ENCODE results near the gene PTPRN2.
"Not testable (repeated sequence)": the region's sequence is repeated elsewhere in the genome, so short reads cannot be mapped to it uniquely, and the experiment has no call there.

PTPRN2 gene

DNA sequence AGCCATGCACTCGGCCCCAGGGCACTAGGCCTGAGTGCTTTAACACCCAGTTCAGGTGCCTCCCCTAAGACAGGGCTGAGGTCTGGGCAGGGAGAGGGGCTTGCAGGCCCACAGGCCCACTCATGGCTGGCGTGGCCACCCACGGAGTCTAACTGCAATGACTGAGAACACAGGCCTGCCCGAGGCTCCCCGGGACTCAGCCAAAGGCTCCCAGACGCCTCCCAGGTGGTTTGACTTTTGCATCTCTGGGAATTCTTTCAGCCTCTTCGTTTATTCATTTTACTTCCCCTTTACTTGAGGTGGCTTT is 37.3 kb downstream of the PTPRN2 start:
- no peak for DNase-seq

DNA sequence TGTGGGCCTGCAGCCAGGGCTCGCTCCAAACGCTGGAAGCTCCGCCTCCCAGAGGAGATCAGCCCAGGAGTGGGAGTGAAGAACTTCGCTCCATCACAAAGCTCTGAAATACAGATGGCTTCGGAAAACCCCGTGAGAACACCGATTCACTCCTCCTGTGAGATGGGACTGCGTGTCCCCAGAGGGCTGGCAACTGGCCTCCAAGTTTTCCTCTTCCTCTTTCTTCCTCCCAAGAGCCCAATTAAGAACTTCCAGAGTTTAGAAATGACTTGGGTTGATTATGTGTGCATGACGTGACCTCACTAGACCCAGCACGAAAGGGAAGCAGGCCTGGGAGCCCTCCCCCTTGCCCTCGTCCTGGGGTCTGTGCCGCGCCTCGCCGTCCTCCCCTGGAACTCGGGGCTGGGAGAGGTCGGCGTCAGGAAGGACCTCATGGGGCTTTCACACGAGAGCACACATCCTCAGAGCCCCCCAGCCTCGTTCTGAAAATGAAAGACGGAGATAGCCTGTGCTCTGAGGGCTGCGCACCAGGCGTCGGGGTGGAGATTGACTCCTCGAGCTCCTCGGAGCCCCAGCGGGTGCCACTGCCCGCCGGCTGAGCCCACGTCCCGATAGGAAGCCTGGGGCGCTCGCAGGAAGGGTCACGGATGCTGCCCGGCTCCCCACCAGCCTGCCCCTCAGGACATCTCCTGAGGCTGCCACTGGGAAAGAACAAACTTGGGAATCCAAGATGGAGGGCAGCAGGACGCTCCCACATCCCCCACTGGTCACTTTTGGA is 37.8 kb downstream of the PTPRN2 start:
- DNase-seq = no peak

DNA sequence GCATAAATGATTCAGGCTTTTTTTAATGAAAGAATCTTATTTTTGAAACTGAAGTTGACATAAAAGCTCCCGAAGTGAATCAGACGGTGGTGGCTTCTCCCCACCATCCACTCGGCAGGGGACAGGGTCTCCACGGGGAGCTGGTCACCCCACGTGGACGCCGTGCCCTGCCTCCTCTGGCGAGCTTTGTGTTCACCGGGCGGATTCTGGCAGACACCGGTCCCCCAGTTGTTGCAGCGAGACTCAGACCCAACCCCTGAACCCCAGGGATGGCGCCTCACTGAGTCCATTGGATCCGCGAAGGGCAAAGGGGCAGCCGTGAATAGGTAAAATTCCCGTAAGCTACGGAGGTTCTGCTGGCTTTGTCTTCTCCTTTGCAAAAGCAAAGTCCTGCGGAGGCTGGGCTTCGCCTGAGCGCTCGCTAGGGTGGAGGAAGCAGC is 38.4 kb downstream of the PTPRN2 start:
- DNase-seq = no peak

DNA sequence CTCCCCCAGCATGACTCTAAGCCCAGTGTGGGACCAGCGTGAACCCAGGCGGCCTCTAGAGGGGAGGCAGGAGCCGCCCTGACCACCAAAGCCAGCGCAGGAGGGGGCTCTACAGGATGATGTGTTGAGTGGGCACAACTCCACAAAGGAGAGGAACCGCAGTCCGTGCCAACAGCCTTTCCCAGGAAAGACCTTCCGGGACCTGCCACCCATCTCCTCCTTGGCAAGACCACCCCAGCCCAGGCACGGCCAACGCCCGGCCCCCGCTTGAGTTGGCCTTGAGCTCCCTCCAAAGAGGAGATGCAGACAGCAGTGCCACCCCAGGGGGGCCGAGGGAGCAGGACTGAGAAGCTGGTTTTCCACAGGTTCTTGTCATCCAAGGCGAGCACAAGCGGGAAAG is 38.9 kb downstream of the PTPRN2 start:
- DNase-seq = no peak

DNA sequence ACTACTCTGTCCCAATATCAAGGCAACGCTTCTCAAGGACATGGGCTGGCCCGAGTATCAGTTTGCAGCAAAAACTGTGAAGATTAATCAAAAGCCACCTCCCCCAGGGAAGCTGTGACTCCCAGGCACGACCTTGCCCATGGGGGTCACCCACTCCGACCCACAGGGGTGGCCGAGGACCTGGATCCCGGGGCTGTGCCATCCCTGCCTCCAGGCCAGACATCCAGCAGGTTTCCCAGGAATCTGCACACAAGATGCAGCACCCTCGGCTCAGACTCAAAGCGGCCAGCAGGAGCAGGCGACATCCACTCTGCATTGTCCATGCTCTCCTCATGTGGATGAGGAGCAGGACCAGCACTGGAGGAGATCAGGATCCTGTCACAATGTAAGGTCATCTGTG is 39.8 kb downstream of the PTPRN2 start:
- DNase-seq = no peak

DNA sequence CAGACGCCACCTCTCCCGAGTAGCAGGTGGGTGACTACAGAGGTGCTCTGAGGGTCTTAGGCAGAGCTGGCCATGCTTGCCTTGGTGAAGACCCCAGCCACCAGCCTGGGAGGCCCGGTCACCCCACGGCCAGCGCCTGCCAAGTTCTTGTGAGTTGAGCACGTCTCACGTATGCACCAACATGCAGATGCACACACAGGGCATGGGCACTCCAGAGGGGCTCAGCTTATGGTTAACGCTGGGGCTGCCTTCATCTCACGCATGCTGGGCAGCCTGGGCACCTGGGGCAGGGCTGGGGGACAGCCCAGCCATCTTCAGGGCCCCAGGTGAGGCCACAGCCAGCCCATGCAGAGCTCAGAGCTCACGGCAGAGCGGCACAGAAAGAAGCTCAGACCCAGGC is 41.0 kb downstream of the PTPRN2 start:
- DNase-seq = no peak

DNA sequence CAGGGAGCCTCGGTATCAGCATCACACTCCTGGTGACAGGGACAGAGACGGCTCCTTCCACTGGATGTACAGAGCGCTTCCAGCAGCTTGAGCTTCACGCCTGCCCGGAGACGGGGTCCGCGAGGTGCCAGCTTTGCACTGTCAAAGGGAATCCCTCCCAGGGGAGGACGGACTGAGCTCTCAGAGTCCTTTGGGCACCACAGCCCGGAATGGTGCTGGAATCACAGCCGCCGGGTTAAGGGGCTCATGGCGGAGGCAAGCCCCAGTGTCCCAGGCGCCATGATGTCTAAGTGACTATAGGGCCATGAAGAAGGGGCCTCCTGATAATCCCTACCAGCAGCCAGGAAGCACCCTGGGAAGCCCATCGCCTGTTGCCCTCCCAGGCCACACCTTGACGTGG is 41.4 kb downstream of the PTPRN2 start:
- no peak for DNase-seq

DNA sequence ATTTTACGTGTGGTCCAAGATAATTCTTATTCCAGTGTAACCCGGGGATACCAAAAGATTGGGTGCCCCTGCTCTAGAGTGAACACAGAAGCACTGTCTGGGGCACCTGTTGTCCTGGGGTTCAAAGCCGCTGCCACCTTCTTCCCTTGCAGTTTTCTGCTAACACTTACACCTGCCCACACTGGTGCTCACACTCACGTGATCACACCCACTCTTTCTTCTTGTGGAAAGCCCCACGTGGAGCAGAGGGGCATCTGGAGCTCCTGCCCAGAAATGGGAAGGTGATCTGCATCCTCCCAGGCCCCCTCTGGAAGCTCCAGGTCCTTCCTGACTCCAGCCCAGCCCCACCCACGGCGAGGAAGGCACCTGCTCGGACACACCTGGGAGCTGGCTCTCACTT is 42.9 kb downstream of the PTPRN2 start:
- no peak for DNase-seq

DNA sequence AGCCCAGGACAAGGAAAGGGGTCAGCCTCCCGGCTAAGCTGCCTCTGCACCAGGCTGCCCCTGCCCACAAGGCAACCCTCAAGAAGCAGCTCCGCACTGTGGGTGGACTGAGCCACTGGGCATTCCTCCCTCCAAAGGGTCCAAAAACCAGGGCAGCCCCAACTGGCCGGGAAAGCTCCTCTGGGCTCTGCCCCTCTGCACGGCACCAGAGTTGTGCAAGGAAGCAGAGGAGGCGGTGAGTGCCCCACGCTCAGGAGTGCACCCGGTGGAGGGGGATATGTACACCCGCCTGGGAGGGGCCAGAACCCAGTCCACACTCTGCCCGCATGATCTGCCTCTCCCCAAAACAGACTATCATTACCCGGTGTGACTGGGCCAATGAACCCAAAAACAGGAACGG is 43.8 kb downstream of the PTPRN2 start:
- no peak for DNase-seq

DNA sequence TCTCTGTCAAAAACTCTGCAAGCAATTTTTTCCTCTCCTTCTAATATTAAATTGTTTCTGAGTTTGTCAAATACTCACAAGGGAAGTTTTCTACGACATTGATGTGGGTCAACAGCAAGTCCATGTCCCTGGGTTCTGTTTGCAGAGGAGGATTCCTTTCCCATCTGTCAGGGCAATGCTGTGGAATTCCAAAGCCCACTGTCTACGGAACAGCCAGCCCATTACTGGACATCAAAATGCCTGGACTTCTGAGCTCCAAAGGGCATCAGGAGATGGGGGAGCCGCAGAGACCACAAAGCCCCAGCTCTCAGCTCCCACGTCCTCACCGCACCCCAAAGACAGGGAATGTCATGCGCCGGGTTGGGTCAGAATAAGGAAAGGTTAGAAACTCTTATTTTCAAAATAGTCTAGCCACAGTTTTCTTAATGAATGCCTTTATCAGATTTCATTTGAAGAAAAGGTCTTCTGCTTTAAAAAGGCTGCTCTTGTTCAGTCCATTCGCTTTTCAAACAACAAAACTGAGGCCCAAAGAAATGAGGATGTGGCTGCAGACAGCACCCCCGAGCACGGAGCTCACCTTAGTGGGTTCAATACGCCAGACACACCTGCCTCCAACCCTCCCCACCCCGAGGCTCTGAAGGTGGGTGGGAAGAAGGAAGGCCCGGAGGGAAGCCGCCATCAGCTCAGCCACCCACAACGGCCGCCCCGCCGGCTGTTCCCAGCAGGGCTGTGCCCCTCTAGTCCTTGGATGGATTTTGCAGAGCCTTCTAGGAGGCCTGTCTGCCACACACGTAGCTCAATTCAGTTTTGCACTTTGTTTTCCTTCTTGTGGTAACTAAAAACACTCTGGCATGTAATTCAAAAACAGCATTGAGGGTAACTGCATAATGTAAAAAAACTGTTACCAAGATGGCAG is 44.7 kb downstream of the PTPRN2 start:
- DNase-seq = no peak

DNA sequence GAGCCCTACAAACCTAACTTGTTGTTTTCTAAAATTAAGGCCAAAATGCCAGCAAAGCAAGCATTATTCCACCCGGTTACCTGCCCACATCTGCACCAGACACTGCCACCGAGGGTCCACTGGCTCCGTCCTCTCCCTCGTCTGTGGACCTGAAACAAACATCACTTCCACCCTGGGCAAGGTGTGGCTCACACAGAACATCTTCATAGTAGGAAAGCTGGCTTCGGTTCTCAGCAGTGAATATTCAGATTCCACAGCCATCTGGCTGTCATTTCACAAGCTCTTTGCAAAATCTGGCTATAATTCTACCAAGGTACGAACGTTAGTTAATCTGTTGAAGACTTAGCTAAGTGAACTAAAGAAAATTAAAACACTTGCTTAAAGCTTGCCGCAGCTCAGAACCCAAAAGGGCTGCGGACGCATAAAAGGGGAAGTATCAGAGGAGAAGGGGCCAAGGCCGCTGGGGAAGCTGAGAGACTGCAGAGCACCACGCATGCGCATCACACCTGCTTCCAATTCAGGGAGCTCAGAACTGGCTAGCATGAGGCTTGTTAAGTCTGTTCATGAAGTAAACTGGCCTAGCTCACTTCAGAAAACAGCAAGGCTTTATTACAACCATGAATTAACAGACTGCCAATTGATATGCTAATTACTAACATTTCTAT is 46.1 kb downstream of the PTPRN2 start:
- no peak for DNase-seq

DNA sequence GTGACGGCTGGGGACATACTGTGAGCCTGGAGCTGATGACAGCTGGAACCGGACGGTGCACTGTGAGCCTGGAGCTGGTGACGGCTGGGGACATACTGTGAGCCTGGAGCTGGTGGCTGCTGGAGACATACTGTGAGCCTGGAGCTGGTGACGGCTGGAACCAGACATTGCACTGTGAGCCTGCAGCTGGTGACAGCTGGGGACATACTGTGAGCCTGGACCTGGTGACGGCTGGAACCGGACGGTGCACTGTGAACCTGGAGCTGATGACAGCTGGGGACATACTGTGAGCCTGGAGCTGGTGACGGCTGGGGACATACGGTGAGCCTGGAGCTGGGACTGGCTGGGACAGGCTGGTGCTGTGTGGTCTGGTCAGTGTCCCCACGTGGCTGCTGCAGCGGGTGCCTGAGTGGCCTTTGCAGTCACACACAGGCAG is 47.9 kb downstream of the PTPRN2 start:
- DNase-seq = no peak

DNA sequence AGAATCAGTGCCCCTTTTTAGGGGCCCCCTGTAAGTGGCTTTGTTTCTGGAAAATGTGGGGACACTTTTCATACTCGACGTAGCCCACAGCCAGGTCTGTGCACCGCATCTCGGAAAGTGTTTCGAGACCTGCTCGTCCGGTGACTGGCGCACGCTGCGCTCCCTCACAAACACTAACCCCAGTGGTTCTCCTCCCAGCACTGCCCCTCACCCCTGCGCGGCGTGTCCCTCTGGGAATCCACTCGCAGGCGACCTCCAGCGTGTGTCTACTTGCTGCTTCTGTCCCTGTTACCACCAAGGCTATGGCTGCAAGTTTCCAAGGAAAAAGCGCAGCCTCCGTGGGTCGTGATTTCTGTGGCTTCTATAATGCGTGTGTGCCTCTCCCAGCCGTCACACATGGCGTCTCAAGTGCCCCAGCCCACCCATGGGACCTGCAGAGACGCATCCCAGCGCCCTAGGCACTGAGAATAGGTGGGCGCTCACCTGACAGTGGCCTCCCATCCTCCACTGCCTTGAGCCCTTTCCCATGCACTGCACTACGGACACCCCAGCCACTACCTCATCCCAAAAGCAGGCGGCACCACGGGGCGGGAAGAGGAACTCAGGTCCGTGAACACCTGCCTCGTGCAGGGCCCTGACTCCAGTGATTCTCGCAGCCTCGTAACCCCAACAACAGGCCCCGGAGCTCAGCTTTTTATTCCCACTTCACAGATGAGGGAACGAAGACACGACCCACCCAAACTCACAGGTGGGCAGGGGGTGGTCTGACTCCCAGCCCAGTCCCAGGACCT is 49.3 kb downstream of the PTPRN2 start:
- DNase-seq = no peak

DNA sequence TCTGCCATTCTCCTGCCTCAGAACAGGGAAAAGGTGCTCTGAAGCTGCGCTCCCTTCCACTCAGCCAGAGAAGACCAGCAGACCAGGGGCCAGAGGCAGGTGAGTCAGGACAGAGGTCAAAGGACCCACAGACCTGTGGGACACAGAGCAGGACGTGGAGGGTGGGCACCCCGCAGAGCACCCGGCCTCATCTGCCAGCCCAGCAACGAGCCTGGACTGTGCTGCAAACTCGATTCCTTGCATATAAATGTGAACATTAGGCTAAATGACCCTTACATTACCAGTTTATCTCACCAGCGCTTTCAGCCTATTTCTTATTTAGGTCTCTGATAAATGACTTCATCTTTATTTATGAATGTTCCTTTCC is 50.1 kb downstream of the PTPRN2 start:
- no peak for DNase-seq

DNA sequence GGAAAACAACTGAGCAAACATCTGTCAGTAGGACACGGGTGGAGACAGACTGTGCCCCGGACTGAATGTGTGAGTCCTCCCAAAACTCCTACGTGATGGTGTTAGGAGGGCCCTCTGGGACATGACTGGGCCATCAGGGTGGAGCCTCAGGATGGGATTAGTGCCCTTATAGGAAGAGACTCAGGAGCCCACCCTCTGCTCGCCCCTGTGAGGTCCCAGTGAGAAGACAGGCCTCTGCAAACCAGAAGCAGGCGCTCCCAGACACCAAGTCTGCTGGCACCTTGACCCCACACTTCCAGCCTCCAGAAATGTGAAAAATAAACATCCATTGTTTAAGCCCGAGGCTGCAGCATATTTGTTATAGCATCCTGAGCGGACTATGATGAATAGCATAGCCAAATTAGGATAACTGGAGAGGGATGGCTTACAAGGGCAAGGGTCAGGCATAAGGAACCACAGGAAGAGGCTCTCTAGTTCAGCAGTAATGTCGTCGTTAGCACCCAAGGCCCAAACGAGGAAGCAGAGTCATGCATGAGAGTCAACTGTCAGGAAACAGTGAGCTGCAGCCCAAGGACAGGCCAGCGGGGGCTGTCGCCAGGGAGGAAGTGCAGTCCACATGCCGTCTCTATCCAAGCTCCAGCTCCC is 50.6 kb downstream of the PTPRN2 start:
- DNase-seq = no peak

DNA sequence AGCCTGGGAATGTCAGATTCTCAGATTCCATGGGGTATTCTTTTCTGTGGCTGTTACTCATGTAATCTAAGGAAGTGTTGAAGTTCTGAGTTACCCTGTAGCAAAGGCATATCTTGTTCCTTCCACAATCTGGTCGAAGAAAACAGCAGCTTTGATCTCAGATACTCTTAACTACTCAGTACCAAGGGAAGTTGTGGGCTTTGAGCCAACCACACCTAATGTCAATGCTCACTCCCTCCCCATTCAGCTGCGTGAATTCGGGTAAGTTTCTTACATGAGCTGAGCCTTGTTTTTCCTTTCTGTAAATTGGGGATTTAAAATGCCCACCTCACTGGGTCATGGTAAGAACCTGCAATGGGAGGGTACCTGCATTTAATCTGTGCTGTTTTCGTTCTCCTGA is 52.5 kb downstream of the PTPRN2 start:
- DNase-seq = no peak

DNA sequence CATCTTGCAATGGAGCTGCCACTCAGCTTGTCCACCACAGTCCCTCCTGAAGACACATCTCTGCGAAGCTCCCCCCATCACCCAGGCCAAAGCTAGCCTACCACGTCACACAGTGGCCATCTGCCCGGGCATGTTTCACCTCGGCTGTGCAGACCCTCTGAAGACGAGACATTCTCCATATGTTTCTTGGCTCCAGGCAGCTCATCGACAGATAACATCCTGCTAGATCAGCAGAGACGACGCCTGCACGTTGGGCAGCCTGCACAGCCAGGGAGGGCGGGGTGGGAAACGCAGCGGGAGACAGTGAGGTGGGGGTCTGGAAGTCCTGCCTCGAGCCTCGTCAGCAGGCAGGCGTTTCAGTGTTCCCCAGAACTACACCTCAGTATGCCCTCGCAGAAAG is 53.0 kb downstream of the PTPRN2 start:
- no peak for DNase-seq

DNA sequence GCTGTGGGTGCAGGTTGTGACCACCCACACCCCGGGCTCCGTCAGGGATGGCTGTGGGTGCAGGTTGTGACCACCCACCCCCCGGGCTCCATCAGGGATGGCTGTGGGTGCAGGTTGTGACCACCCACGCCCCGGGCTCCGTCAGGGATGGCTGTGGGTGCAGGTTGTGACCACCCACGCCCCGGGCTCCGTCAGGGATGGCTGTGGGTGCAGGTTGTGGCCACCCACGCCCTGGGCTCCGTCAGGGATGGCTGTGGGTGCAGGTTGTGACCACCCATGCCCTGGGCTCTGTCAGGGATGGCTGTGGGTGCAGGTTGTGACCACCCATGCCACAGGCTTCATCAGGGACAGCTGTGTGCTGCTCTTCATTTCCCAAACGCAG is 53.5 kb downstream of the PTPRN2 start:
- DNase-seq = not testable (repeated sequence)

DNA sequence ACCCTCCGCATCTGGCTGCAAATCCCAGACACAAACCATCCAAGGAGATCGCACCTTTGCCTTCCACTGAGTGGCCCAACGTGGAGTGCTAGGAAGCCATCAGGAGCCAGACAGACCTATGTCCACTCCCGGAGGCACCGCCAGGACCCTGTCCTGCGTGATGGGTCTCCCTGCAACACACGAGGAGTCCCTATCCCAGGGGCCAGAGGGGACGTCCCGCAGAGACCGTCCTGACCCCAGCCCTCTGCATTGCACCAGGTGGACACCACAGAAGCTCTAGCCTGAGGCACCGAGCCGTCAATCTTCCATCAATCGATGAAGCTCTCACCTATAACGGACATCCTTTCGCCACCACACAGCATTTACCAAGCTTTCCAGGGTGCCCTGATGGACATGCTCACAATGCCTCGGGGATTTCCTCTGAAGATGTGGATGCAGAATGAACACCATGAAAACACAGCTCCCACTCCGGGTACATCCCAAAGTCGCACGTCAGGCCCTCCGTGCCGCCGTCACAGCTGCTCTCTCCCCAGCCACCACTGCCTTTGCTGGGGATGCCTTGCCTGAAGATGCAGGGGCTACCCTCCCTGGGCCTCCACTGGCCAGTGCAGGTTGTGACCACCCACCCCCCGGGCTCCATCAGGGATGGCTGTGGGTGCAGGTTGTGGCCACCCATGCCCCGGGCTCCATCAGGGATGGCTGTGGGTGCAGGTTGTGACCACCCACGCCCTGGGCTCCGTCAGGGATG is 54.1 kb downstream of the PTPRN2 start:
- no peak for DNase-seq

DNA sequence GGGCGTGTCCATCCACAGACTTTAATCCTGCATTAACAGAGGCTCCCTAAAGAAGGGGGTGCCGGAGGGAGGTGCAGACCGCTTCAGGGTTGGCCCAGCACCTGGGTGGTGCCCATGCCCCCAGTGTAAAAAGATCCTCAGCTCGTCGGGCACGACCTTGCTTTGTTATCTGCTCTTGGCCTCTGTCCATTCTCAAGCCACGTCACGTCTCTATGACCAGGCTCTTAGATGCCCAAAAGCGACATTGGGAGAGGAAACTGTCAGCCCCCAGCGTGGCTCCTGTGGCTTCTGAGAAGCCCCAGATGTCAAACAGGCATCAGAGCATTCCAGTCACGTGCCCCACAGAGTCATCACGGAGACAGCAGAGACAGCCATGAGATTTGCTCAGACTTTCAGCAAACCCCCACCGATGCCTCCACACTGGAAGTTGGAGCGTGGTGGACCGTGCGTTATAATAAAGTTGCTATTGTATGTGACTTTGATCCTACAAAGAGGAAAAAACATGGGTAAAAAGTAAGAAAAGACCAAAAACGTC is 55.5 kb downstream of the PTPRN2 start:
- no peak for DNase-seq

DNA sequence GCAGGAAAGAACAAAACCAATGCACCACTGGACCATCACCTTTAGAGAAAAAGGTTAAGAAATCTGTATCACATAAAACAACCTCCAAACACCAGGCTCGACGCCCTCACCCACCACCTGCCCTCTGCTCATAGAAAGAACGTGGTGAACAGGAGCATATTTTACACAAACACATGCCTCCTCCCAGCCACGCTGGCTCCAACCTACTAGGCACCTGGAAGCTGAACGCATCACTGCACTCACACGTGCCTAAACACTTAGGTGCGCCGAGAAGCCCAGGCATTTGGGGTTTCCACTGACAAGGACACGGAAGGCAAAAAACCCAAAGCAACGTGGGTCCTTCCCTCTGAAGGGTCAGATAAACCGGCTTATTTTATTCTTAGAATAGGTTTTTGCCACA is 56.0 kb downstream of the PTPRN2 start:
- DNase-seq = no peak
